Measurements from ENCODE around the gene UGT1A9.

The UGT1A9 gene

DNA sequence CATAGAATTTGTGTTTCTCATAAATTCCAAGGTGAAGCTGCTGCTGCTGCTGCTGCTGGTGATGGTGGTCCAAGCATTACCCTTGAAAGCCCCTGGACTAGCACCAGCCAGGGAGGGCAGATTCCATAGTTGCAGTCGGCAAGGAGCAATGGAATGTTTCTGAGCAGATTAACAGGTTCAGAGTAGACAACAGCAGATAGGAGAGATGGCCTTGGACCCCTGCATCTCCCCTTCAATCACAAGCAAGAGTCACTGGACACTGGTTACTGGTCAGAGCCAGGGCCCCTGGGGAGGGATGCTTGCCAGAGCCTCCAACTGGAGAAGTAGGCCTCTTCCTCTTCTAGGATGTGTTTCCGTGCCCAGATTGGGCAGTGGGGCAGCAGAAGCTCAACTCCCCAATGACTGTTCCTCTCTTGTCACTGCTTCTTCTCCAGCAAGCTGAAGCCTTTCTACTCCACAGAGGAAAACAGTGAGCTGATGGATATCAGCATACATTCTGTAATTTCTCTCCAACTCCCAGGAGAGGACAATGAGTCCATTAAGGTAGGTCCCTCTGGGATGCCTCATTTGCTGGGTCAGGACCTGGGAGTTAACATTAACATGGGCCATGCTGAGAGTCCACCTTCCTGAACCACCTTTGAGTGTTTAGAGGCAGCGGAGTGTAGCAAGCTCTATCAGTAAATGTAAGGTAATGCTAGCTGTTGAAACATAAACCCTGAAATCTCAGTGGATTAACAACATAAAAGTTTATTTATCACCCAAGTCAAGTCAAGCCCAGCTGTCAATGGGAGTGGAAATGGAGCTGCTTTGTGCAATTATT, 141.7 kb downstream of the UGT1A9 start:
- no peak for DNase-seq (ENCODE audit: insufficient read length, low spot score)
- no peak for FAIRE-seq

DNA sequence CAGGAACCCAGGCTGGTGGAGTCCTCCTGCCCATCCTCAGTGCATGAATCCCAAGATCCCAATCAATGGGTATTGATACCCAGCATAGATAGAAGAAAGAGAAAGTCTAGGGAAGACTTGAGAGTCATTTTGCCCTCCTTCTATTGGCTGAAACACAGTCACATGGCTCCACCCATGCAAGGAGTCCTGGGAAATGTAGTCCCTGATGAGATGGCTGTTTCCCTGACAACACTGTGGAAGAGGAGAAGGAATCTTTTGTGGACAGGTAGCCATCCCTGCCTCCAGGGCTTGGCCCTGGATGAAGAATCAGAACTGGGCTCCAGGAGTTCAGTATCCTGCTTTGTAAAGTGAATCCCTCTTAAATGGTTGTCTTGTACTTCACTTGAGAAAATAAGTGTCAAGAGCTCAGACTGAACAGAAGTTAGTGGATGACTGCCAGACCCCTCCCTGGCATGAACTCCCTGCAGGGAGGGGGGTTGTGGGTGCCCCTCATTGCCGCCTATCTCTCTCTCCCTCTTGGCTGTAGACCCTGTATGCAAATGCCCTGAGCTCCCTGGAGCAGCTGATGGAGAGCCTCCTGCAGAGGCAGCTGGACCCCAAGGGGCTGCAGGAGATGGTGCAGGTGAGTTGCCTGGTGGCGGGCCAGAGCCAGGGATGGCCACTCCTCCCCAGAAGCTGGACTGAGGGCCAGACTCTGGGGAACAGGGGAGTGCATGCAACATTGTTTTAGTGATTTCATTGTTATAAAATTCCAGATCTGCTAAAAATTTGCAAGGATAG, 142.5 kb downstream of the UGT1A9 start:
- FAIRE-seq (no peak), DNase-seq (ENCODE audit: insufficient read length, low spot score) (no peak)

DNA sequence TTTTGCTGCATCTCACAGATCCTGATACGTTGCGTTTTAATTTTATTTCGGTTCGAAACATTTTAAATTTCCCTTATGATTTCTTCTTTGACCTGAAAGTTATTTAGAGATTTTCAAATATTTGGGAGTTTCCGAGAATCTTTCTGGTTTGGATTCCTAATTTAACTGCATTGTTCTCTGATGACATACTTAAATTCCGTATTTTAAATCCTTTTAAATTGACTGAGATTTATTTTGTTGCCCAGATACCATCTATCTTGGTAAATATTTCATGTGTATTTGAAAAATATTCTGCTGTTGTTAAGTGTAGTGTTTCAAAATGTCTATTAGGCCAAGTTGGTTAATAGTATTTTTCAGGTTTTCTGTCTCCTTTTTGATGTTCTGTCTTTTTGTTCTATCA, 144.2 kb downstream of the UGT1A9 start:
- DNase-seq (ENCODE audit: insufficient read length, low spot score) (no peak), FAIRE-seq (no peak)

DNA sequence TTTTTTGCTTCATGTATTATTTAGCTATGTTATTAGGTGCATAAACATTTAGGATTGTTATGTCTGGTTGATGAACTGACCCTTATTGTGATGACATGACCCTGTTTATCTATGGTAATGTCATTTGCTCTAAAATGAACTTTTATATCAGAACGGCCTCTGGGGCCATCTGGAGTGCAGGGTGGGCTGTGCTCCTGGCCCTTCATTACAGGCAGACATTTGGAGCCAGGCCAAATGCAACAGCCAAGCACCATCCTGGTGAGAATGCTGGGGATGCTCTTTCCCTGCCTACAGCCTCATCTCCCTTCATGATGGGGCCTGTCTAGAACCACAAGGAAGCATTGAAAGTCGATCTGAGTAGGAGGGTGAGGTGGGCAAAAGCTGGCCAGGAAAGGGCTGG, 144.6 kb downstream of the UGT1A9 start:
- no peak for FAIRE-seq
- DNase-seq (ENCODE audit: insufficient read length, low spot score), result no peak

DNA sequence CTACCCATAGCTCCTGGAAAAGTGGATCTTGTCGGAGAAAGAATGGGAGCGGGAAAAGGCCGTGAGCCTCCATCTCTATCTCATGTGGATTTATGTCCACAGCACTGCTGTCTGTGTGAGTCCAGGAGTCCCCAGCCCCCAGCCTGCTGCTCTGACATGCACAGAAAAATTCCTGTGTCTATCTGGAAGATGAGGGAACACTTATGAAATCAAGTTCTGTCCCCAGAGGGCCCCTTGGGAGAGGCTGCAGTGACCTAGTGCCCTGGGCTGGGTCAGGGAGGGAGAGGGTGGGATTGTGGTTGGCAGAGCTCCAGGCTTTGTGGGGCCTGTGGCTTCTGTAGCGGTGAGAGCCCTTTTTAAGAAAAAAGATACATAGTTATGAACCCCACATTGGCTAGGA, 145.1 kb downstream of the UGT1A9 start:
- DNase-seq (ENCODE audit: insufficient read length, low spot score) (no peak), FAIRE-seq (no peak)

DNA sequence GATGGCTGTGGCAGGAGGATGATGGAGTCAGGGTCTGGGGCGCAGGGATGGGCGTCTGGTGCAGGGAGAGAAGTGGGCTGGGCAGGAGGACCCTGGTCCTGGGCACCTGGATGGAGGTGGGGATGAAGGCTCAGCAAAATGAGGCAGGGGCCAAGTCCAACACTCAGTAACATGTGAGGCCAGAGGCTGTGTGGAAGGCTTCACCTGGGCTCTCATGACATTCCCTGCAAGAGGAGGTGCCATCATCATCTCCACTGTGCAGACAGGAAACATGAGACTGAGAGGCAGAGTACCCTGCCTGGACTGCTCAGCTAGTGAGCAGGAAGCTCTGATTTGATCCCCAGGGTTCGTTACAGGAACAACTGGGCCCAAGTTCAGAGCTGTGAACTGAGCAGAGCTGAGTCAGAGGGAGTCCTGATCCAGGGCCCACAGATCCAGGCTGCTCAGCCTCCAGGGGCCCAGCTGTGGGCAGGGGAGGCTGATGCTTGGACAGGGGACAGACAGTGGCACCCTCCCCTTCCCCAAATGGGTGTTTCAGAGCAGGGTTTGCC, 145.7 kb downstream of the UGT1A9 start:
- DNase-seq (ENCODE audit: insufficient read length, low spot score), result no peak

DNA sequence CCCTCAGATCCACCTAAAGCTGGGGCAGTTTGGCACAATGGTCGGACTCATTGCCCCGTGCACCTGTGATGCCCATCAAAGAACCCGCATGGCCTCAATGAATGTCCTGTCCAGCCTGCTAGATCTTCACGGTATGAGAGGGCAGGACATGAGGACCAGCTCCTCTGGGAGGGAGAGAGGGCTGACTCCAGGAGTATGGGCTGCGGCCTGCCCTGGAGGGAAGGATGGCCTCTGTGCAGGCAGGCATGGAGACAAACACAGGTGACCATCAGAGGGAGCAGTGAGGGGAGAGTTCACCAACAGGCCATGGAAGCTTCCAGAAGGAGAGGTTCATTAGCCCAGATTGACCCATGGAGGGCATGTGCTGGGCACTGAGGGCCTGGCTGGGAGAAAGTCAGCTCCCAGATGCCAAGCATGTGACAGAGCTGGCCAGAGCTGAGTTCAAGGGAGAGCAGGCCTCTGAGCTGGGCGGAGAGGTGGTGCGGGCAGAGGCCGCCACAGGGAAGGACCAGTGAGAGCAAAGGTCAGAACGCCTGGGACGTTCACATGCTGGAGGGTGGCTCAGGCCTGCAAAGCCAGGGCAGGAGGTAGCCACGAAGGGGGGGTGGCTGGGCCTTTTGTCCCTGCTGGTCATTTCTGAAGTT, 146.4 kb downstream of the UGT1A9 start:
- DNase-seq (ENCODE audit: insufficient read length, low spot score), result no peak
- FAIRE-seq, result peak; percentile 20

More for the DNA sequence above, 145.7 kb downstream of the UGT1A9 start:
- FAIRE-seq, result no peak

DNA sequence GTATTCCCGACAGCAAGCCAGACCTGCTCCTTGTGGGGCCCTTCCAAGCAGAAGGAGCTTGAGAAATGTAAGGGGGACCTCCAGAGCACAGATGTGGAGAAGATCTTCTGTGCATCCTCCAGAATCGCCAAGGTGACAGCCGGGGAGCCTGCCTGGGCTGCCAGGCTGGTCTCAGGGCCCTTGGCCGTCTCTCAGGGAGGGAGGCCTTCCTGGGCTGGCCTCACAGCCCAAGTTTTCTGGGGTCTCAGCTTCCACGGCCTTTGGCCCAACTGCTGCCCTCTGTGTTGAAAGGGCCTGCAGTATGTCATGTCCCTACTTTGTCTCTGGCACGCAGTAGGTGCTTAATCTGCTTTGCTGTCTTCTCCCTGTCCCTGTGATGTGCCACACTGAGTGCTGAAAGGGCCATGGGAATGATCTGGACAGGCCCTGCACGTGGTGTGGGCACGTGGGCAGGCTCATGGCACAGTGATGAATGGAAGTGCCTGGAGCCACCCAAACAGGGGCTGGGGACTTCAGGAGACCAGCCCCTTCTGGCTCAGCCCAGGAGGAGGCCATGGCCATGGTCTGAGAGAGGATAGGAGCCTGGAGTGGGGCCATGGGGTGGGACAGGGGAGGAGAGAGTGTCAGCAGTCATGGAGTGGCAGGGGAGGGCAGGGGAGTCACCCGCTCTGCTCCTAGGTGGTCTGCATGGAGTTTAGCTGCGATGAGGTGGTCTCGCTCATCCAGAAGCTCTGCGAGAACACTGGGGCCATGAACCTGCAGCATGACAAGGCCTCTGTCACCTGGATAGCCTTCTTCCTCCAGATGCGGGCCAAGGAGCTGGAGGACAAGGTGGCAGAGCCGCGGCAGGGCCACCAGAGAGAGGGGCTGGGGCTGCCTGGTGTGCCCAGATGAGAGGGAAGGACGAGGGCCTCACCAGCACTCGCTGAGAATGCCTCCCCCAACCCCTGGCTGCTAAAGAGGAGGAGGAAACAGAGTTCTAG, 147.2 kb downstream of the UGT1A9 start:
- no peak for FAIRE-seq
- no peak for DNase-seq (ENCODE audit: insufficient read length, low spot score)

DNA sequence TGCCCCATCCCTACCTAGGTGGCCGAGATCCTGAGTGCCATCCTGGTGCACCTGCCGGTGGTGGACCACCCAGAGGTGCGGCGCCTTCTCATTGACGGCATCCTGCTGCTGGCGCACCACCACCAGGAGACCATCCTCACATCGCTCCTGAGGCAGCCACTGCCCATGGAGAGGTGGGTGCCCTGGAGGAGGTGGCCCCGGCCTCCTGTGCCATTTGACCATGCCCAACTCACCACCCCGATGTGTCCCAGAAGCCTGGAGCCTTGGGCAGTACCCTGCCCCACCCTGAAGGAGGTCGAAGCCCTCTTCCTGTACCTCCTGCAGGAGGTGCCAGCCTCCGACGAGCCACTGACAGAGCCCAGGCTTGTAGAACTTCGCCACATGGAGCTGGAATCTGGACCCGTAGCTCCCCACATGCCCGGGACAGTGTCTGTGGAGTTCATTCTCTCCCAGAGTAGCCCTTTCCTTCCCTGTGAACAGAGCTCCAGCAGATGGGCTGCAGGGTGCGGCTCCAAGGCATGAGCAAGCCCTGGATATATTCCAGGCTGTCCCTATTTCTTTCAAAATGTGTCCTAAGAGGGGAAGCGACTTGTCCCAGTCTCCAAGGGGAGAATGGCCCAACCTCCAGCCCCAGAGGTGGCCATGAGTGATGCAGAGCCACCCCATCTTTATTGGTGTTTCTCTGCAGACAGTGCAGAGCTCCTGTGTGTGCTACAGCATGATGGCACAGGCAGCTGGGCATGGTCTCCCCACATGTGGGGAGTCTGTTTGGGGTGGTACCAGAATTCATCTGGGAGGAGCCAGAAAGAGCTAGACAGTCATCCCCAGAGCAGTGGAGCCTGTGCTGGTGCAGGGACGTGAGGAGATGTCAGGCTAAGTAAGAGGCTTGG, 148.4 kb downstream of the UGT1A9 start:
- FAIRE-seq (no peak), DNase-seq (ENCODE audit: insufficient read length, low spot score) (no peak)

DNA sequence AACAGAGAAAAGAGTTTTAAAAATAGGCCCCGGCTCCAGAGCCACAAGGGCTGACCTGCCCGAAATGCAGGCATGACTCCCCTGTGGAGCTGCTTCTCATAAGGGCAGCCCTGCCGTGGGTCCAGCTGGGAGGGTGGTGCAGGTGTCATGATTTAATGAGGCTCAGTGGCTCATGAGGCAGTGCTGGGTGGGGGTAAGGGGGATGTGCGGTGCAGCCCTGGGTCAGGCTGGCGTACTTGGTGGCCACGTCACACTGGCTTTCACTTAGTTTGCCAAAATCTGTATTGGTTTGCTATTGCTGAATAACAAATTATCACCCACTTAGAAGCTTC, 149.0 kb downstream of the UGT1A9 start:
- FAIRE-seq, result no peak
- DNase-seq (ENCODE audit: insufficient read length, low spot score), result no peak

DNA sequence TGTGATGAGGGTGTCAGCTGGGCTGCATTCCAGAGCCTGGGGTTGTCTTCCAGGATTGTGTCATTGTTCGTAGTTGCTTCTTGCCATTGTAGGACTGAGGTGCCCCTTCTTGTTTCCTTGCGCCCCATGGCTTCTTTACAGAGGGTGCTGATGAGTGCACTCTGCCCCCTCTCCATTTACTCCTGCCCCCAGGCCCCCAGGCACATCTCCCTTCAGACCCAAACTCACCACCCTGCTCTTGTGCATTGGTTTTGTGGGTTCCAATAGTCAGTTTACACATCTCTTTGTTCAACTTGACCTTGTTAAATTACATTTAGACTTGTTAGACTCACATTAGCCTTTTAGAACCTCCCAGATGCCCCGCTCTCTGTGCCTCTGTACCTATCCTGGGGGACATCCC, 149.5 kb downstream of the UGT1A9 start:
- FAIRE-seq, result no peak
- no peak for DNase-seq (ENCODE audit: insufficient read length, low spot score)

DNA sequence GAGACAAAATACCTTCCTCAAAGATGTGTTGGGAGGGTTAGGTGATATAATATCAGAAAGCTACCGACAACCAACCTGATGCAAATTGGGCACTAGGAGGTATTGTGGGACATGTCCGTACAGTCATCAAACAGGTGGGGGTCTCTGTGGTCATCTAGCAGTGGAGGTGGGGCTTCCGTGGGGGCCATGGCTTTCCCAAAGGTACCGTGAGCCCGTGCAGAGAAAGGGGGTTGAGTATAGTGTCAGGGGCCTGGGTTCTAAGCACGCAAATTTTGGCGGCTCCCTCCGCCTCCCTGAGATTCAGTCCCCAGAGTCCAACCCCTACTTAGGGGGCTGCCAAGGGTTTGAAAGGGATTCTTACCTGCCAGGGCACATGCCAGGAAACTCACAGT, 150.0 kb downstream of the UGT1A9 start:
- FAIRE-seq, result no peak
- DNase-seq (ENCODE audit: insufficient read length, low spot score), result no peak

DNA sequence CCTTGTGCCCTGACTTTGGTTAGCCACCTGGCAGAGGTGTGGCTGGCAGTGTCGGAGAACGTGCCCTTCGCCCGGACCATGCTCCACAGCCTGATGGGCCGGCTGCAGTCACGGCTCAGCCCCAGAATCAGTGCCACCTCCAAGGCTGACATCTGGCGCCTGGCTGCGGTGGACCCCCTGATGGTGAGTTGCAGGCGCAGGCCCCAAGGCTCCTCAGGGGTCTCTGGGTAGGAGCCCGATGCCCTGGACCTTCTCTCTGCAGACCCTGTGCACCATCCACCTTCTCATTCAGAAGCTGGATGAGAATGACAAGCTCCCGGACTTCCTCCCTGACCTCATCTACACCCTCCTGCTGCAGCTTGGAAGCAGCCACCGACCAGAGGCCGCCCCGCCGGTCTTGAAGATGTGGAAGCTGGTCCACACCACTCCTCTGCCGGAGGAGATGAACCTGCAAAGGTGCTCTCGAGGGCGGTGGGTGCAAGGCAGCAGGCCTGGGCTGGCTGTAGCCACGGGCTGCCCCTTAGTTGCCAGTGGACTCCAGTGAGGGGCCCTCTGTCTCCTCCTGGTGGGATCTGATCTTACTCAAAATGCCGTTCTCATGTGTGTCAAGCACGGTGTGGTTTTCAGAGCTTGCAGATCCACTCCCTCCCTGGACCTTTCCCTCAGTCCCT, 150.5 kb downstream of the UGT1A9 start:
- FAIRE-seq (no peak), DNase-seq (ENCODE audit: insufficient read length, low spot score) (no peak)
